Tibial artery (tissue), 4 donors: ENCODE results near the gene NSD2.

Source experiments
- DNase-seq, 2 donors: peaks; one replicate each; pipeline ENCODE4 v3.0.0-alpha.2; 2019
- H3K27ac ChIP-seq, 2 donors: fragments of 200-600 bp; sonication (generic) in 1 of 2; 1 replicate in 1 of 2; 2 replicates in 1 of 2; pipeline ENCODE4 v1.5.1; 2018 to 2019; ENCODE audit warnings: mild to moderate bottlenecking in 1 of 2
- H3K27me3 ChIP-seq, 2 donors: fragments of 200-600 bp; sonication (generic) in 1 of 2; one replicate each; pipeline versions ENCODE4 v1.5.1 to v1.6.0; 2016 to 2019
- H3K36me3 ChIP-seq, 3 donors: fragments of 200-600 bp; sonication (generic) in 2 of 3; one replicate each; pipeline ENCODE4 v1.5.1; 2016 to 2019; ENCODE audit warnings: mild to moderate bottlenecking in 2 of 3
- H3K4me1 ChIP-seq, 4 donors: fragments of 200-600 bp; sonication (generic) in 2 of 4; 1 replicate in 3 of 4; 2 replicates in 1 of 4; pipeline ENCODE4 v1.5.1; 2016 to 2019
- H3K4me3 ChIP-seq, 2 donors: fragments of 200-600 bp; sonication (generic) in 1 of 2; 1 replicate in 1 of 2; 2 replicates in 1 of 2; pipeline ENCODE4 v1.5.1; 2018 to 2019; ENCODE audit warnings: mild to moderate bottlenecking in 2 of 2
- H3K9me3 ChIP-seq, 3 donors: fragments of 200-600 bp; sonication (generic) in 1 of 3; one replicate each; pipeline ENCODE4 v1.5.1; 2016 to 2019
- CTCF ChIP-seq, 2 experiments: fragments of 200-600 bp in 1 of 2; fragments of 450-650 bp in 1 of 2; IDR thresholded peaks; one replicate each; pipeline ENCODE4 v1.5.1; 2017 to 2019; ENCODE audit warnings: antibody characterized with exemption in 2 of 2, mild to moderate bottlenecking in 1 of 2, moderate library complexity in 1 of 2
- intact Hi-C: fragments of 100-400 bp; cut with DNase I; formaldehyde crosslinking; loops from one replicate; pipeline ENCODE4 v1.15.0; 2023; ENCODE audit warnings: low total_unique reads

The NSD2 gene

GRCh38 chr4:1973661-1974060, 102.5 kb downstream of the NSD2 start:
- intact Hi-C loops, result no loop called here
- peaks cover 42 to 95% (median 51%) of the 10 kb centered on the region in 3 donors for H3K36me3 ChIP-seq

GRCh38 chr4:1974840-1975239, 103.6 kb downstream of the NSD2 start:
- peaks cover 53 to 99% (median 55%) of the 10 kb centered on the region in 3 donors for H3K36me3 ChIP-seq
- no peak for TF ChIP-seq CTCF (IDR thresholded peaks at IDR 0.05)
- intact Hi-C loops, result no loop called here

More at GRCh38 chr4:1973661-1974060, 102.5 kb downstream of the NSD2 start:
- DNase-seq, result peak in 1 of 2 donors; percentile 19
- Histone ChIP-seq H3K27ac (no peak overlapping the region), H3K27me3 (no peaks in the 10 kb centered on the region), H3K4me3 (no peak overlapping the region), H3K9me3 (no peaks in the 10 kb centered on the region), H3K4me1 (no peaks in the 10 kb centered on the region)
- no peak for TF ChIP-seq CTCF (IDR thresholded peaks at IDR 0.05)

GRCh38 chr4:1975391-1975801, 104.2 kb downstream of the NSD2 start:
- H3K4me3 ChIP-seq, result no peak overlapping the region
- H3K4me1 ChIP-seq, result no peaks in the 10 kb centered on the region
- H3K27ac ChIP-seq, result no peak overlapping the region
- intact Hi-C loops, result no loop called here
- TF ChIP-seq CTCF (IDR thresholded peaks at IDR 0.05), result no peak
- no peak for DNase-seq
- H3K36me3 ChIP-seq, result peaks cover 53 to 99% (median 60%) of the 10 kb centered on the region in 3 donors
- no peaks in the 10 kb centered on the region for H3K9me3 ChIP-seq
- H3K27me3 ChIP-seq, result no peaks in the 10 kb centered on the region

More at GRCh38 chr4:1974840-1975239, 103.6 kb downstream of the NSD2 start:
- Histone ChIP-seq H3K27ac (no peak overlapping the region), H3K4me3 (no peak overlapping the region), H3K27me3 (no peaks in the 10 kb centered on the region), H3K4me1 (no peaks in the 10 kb centered on the region), H3K9me3 (no peaks in the 10 kb centered on the region)
- DNase-seq, result no peak

- DNase-seq, result no peak
- intact Hi-C loops, result no loop called here
- H3K27me3 ChIP-seq, result no peaks in the 10 kb centered on the region
- no peak overlapping the region for H3K27ac ChIP-seq
- H3K36me3 ChIP-seq, result peaks cover 53 to 99% (median 60%) of the 10 kb centered on the region in 3 donors
- no peaks in the 10 kb centered on the region for H3K9me3 ChIP-seq
- no peak overlapping the region for H3K4me3 ChIP-seq
- TF ChIP-seq CTCF (IDR thresholded peaks at IDR 0.05), result no peak
- no peaks in the 10 kb centered on the region for H3K4me1 ChIP-seq
Observed at GRCh38 chr4:1975880-1976279, 104.7 kb downstream of the NSD2 start.

- Histone ChIP-seq H3K36me3 (peaks cover 53 to 99% (median 68%) of the 10 kb centered on the region in 3 donors), H3K27ac (no peak overlapping the region), H3K27me3 (no peaks in the 10 kb centered on the region), H3K4me3 (no peak overlapping the region), H3K9me3 (no peaks in the 10 kb centered on the region), H3K4me1 (no peaks in the 10 kb centered on the region)
- no peak for DNase-seq
- intact Hi-C loops, result no loop called here
- no peak for TF ChIP-seq CTCF (IDR thresholded peaks at IDR 0.05)
Observed at GRCh38 chr4:1976416-1977352, 105.5 kb downstream of the NSD2 start.
